HL-60/S4 treated with retinoic acid at 250 ng/mL for 4 days and 3 days (cell line): ENCODE measurements around the gene PRKD3.

Source experiments
- in situ Hi-C: fragments of 300-500 bp; cut with MboI; formaldehyde crosslinking; loops from 2 replicates; pipeline ENCODE4 v1.7.0; 2022; ENCODE audit warnings: low sequenced_read_pairs

Gene PRKD3

GRCh38 chr2:37343537-37344434 lies 19.2 kb upstream of the PRKD3 start:
- in situ Hi-C loops = no loop called here

GRCh38 chr2:37342591-37343220 lies 18.1 kb upstream of the PRKD3 start:
- in situ Hi-C loops = no loop called here

GRCh38 chr2:37340637-37341036 lies 16.0 kb upstream of the PRKD3 start:
- in situ Hi-C loops = no loop called here

GRCh38 chr2:37338933-37339332 lies 14.3 kb upstream of the PRKD3 start:
- in situ Hi-C loops = no loop called here

GRCh38 chr2:37337620-37338280 lies 13.1 kb upstream of the PRKD3 start:
- in situ Hi-C loops = no loop called here

GRCh38 chr2:37335604-37336003 lies 11.0 kb upstream of the PRKD3 start:
- in situ Hi-C loops = no loop called here

- in situ Hi-C loops = no loop called here
These were observed 8.6 kb upstream of the PRKD3 start for GRCh38 chr2:37333256-37333655.

GRCh38 chr2:37332560-37332959 lies 7.9 kb upstream of the PRKD3 start:
- in situ Hi-C loops = no loop called here

GRCh38 chr2:37330681-37331080 lies 6.0 kb upstream of the PRKD3 start:
- in situ Hi-C loops = no loop called here

GRCh38 chr2:37326866-37327634 lies 2.4 kb upstream of the PRKD3 start:
- in situ Hi-C loops = no loop called here

GRCh38 chr2:37326285-37326684 lies 1.7 kb upstream of the PRKD3 start:
- in situ Hi-C loops = no loop called here

GRCh38 chr2:37325625-37326071 lies 1.0 kb upstream of the PRKD3 start:
- in situ Hi-C loops = no loop called here

- in situ Hi-C loops = no loop called here
These were observed 172 bp downstream of the PRKD3 start for GRCh38 chr2:37324536-37324785.

- in situ Hi-C loops = no loop called here
These were observed 675 bp downstream of the PRKD3 start for GRCh38 chr2:37323781-37324535.

- in situ Hi-C loops = no loop called here
These were observed 1.4 kb downstream of the PRKD3 start for GRCh38 chr2:37323176-37323780.

GRCh38 chr2:37322368-37322767 lies 2.3 kb downstream of the PRKD3 start:
- in situ Hi-C loops = no loop called here

- in situ Hi-C loops = no loop called here
These were observed 3.5 kb downstream of the PRKD3 start for GRCh38 chr2:37321029-37321682.

GRCh38 chr2:37319754-37320609 lies 4.7 kb downstream of the PRKD3 start:
- in situ Hi-C loops = no loop called here

- in situ Hi-C loops = no loop called here
These were observed 6.2 kb downstream of the PRKD3 start for GRCh38 chr2:37318401-37318800.
